DMS153 treated with DMSO at 0.1 percent for 48 hours (cell line): Measurements from ENCODE around the gene DNAH3.
"Not testable (repeated sequence)": the region's sequence is repeated elsewhere in the genome, so short reads cannot be mapped to it uniquely, and the experiment has no call there.

Experiments used
- DNase-seq: peaks from one replicate; lab custom pipeline; 2025; ENCODE audit not compliant: unreplicated experiment; lab: John Stamatoyannopoulos, UW

The DNAH3 gene

GRCh38 chr16:20948444-20948843, 202.2 kb downstream of the DNAH3 start:
- DNase-seq = no peak

GRCh38 chr16:20946015-20946629, 204.5 kb downstream of the DNAH3 start:
- DNase-seq = no peak

- not testable (repeated sequence) for DNase-seq
Observed at GRCh38 chr16:20945575-20945875, 205.1 kb downstream of the DNAH3 start.

GRCh38 chr16:20944861-20945574, 205.6 kb downstream of the DNAH3 start:
- DNase-seq = no peak

GRCh38 chr16:20942256-20942655, 208.4 kb downstream of the DNAH3 start:
- DNase-seq = no peak

GRCh38 chr16:20941636-20941926, 209.1 kb downstream of the DNAH3 start:
- no peak for DNase-seq

GRCh38 chr16:20940871-20941635, 209.6 kb downstream of the DNAH3 start:
- no peak for DNase-seq

GRCh38 chr16:20939611-20940010, 211.0 kb downstream of the DNAH3 start:
- no peak for DNase-seq

GRCh38 chr16:20938426-20938825, 212.2 kb downstream of the DNAH3 start:
- DNase-seq = no peak

GRCh38 chr16:20937736-20938135, 212.9 kb downstream of the DNAH3 start:
- DNase-seq = no peak

GRCh38 chr16:20933589-20933988, 217.1 kb downstream of the DNAH3 start:
- no peak for DNase-seq

- DNase-seq = no peak
Observed at GRCh38 chr16:20931066-20931600, 219.5 kb downstream of the DNAH3 start.

GRCh38 chr16:20930365-20930690, 220.3 kb downstream of the DNAH3 start:
- DNase-seq = no peak

GRCh38 chr16:20929676-20930364, 220.8 kb downstream of the DNAH3 start:
- DNase-seq = not testable (repeated sequence)

- no peak for DNase-seq
Observed at GRCh38 chr16:20928774-20929411, 221.8 kb downstream of the DNAH3 start.

- DNase-seq = no peak
Observed at GRCh38 chr16:20925751-20926150, 224.9 kb downstream of the DNAH3 start.

- no peak for DNase-seq
Observed at GRCh38 chr16:20923876-20924275, 226.8 kb downstream of the DNAH3 start.

GRCh38 chr16:20920799-20921198, 229.8 kb downstream of the DNAH3 start:
- DNase-seq = no peak

- DNase-seq = no peak
Observed at GRCh38 chr16:20920091-20920490, 230.6 kb downstream of the DNAH3 start.

- no peak for DNase-seq
Observed at GRCh38 chr16:20918486-20919239, 232.0 kb downstream of the DNAH3 start.

GRCh38 chr16:20916942-20917341, 233.7 kb downstream of the DNAH3 start:
- DNase-seq = no peak
